ENCODE data around the gene LDLRAD4. TPM values are rescaled to one million over a fixed set of nuclear protein-coding genes. Genes with fewer than 3 reads are reported as not detected.

The LDLRAD4 gene
- total RNA-seq, 1 donor = under 0.01 TPM

DNA sequence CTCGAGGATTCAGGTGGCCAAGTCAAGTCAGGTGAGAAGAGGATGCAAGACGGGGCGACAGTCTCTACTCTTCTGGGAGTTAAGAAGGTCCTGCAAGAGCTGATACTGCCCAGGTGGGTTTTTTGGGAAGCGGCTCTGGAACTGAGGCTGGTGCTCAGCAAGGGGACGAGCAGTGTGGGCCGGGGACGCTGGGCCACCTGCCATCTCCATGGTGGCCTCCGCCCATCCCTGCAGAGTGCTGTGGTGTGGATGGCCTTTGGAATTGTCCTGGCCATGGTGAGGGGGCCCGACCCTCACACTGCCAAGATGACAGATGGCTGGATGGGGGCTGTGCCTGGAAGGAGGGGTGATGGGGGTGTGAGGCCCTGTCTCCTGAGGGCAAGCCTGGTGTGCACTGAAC is 34.2 kb upstream of the LDLRAD4 start:
- Histone ChIP-seq H3K79me2 (ENCODE audit: insufficient read depth, low read length) (no peaks in the 10 kb centered on the region), H3K27me3 (ENCODE audit: insufficient read depth, low read length) (peaks cover 11% of the 10 kb centered on the region), H2AFZ (ENCODE audit: low read length) (no peak overlapping the region)

DNA sequence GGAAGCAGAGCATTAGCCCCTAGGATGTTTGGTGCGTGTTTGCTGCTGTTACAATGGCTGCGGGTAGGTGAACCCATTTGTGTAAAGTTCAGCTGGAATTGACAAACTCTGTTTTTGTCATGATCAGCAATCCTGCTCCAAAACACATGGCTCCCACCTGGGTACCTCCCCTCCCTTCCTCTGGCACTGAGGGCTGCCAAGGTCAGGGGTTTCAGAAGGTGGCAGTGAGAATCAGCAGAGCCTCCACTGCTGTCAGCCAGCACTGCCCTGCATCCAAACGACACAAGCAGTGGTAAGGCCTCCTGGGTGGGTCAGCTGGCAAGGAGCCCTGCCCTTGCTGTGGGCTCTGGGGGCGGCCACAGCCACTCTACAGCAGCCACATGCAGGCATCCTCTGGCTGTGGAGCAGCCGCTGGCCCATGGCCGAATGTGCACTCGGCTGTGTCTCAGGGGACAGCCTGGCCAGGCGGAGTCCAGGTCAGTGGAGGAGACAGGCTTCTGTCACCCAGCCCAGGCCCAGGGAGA is 32.8 kb upstream of the LDLRAD4 start:
- TF ChIP-seq, protein P1, sequence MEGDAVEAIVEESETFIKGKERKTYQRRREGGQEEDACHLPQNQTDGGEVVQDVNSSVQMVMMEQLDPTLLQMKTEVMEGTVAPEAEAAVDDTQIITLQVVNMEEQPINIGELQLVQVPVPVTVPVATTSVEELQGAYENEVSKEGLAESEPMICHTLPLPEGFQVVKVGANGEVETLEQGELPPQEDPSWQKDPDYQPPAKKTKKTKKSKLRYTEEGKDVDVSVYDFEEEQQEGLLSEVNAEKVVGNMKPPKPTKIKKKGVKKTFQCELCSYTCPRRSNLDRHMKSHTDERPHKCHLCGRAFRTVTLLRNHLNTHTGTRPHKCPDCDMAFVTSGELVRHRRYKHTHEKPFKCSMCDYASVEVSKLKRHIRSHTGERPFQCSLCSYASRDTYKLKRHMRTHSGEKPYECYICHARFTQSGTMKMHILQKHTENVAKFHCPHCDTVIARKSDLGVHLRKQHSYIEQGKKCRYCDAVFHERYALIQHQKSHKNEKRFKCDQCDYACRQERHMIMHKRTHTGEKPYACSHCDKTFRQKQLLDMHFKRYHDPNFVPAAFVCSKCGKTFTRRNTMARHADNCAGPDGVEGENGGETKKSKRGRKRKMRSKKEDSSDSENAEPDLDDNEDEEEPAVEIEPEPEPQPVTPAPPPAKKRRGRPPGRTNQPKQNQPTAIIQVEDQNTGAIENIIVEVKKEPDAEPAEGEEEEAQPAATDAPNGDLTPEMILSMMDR (IDR thresholded peaks at IDR 0.05; ENCODE audit: extremely low read depth, low read depth, low read length) = no peak
- no peaks in the 10 kb centered on the region for H4K20me1 ChIP-seq (ENCODE audit: insufficient read depth, low read length)
- H3K4me3 ChIP-seq (ENCODE audit: insufficient read depth, low read length) = no peak overlapping the region
- H3K4me2 ChIP-seq (ENCODE audit: insufficient read depth, low read length) = no peak overlapping the region
- no peak for DNase-seq (ENCODE audit: insufficient read length, low spot score, missing footprints)
- no peaks in the 10 kb centered on the region for H3K4me1 ChIP-seq (ENCODE audit: insufficient read depth, low read length)
- H3K27me3 ChIP-seq (ENCODE audit: insufficient read depth, low read length) = peaks cover 11% of the 10 kb centered on the region
- H3K9me3 ChIP-seq (ENCODE audit: low read depth, low read length) = no peaks in the 10 kb centered on the region
- no peaks in the 10 kb centered on the region for H3K79me2 ChIP-seq (ENCODE audit: insufficient read depth, low read length)
- no peaks in the 10 kb centered on the region for H3K36me3 ChIP-seq (ENCODE audit: insufficient read depth, low read length)
- no peak overlapping the region for H2AFZ ChIP-seq (ENCODE audit: low read length)
- no peak overlapping the region for H3K27ac ChIP-seq (ENCODE audit: low read depth, low read length)

More for the DNA sequence above, 34.2 kb upstream of the LDLRAD4 start:
- no peak for DNase-seq (ENCODE audit: insufficient read length, low spot score, missing footprints)
- Histone ChIP-seq H3K36me3 (ENCODE audit: insufficient read depth, low read length) (no peaks in the 10 kb centered on the region), H3K4me1 (ENCODE audit: insufficient read depth, low read length) (no peaks in the 10 kb centered on the region), H3K27ac (ENCODE audit: low read depth, low read length) (no peak overlapping the region), H3K4me2 (ENCODE audit: insufficient read depth, low read length) (no peak overlapping the region), H3K9me3 (ENCODE audit: low read depth, low read length) (no peaks in the 10 kb centered on the region), H4K20me1 (ENCODE audit: insufficient read depth, low read length) (no peaks in the 10 kb centered on the region), H3K4me3 (ENCODE audit: insufficient read depth, low read length) (no peak overlapping the region)
- TF ChIP-seq, protein P1 (IDR thresholded peaks at IDR 0.05; ENCODE audit: extremely low read depth, low read depth, low read length) = no peak

DNA sequence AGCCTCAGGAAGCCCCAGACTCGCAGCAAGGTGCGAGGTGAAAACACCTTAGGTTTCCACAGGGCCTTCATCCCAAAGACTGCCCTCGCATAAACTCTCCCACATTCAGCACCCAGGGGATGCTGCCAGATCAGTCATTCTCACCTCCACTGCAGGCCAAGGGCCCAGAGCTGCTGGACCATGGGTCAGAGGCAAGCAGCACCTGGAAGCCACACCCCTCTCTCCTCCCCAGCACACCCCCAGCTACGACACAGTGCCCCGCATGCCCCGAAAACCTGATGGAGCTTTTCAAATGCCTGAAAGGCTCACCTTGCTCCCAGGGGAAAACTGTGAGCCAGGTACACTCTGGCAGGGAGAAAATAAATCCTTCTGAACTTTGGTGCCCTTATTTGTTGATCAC is 31.9 kb upstream of the LDLRAD4 start:
- TF ChIP-seq, protein P1 (IDR thresholded peaks at IDR 0.05; ENCODE audit: extremely low read depth, low read depth, low read length) = no peak
- Histone ChIP-seq H3K79me2 (ENCODE audit: insufficient read depth, low read length) (no peaks in the 10 kb centered on the region), H3K27ac (ENCODE audit: low read depth, low read length) (no peak overlapping the region), H3K36me3 (ENCODE audit: insufficient read depth, low read length) (no peaks in the 10 kb centered on the region), H3K4me2 (ENCODE audit: insufficient read depth, low read length) (no peak overlapping the region), H3K27me3 (ENCODE audit: insufficient read depth, low read length) (peaks cover 4% of the 10 kb centered on the region), H2AFZ (ENCODE audit: low read length) (no peak overlapping the region), H3K9me3 (ENCODE audit: low read depth, low read length) (no peaks in the 10 kb centered on the region), H3K4me1 (ENCODE audit: insufficient read depth, low read length) (no peaks in the 10 kb centered on the region), H4K20me1 (ENCODE audit: insufficient read depth, low read length) (no peaks in the 10 kb centered on the region), H3K4me3 (ENCODE audit: insufficient read depth, low read length) (no peak overlapping the region)
- DNase-seq (ENCODE audit: insufficient read length, low spot score, missing footprints) = no peak

DNA sequence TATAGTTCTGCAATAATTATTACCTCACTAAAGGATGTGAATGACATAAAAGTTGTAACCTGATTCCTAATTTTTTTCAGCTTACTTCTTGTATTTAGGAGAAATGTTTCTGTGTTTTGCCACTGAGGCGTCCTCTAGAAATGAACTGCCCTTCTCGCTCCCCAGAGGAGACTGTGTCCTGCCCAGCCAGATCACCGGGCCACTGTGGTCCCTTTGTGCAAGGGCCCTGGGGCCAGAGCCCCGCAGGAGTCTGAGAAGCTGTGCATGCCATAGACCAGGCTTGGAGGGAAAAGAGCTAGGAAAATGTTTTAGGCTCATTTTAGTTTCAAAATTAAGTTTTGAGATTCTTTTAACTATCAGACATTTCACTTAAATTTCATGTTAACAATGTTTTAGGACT is 31.1 kb upstream of the LDLRAD4 start:
- Histone ChIP-seq H3K9me3 (ENCODE audit: low read depth, low read length) (no peaks in the 10 kb centered on the region), H3K36me3 (ENCODE audit: insufficient read depth, low read length) (no peaks in the 10 kb centered on the region), H2AFZ (ENCODE audit: low read length) (no peak overlapping the region), H3K79me2 (ENCODE audit: insufficient read depth, low read length) (no peaks in the 10 kb centered on the region), H3K4me2 (ENCODE audit: insufficient read depth, low read length) (no peak overlapping the region), H3K4me1 (ENCODE audit: insufficient read depth, low read length) (no peaks in the 10 kb centered on the region), H3K27ac (ENCODE audit: low read depth, low read length) (no peak overlapping the region), H4K20me1 (ENCODE audit: insufficient read depth, low read length) (no peaks in the 10 kb centered on the region), H3K4me3 (ENCODE audit: insufficient read depth, low read length) (no peak overlapping the region), H3K27me3 (ENCODE audit: insufficient read depth, low read length) (no peaks in the 10 kb centered on the region)
- TF ChIP-seq, protein P1 (IDR thresholded peaks at IDR 0.05; ENCODE audit: extremely low read depth, low read depth, low read length) = no peak
- no peak for DNase-seq (ENCODE audit: insufficient read length, low spot score, missing footprints)
